OCI-LY7 (cell line): Measurements from ENCODE around the gene ARHGAP26. TPM values are rescaled to one million over a fixed set of nuclear protein-coding genes. Genes with fewer than 3 reads are reported as not detected.

Experiments used
- BruUV-seq: library from RNA; stranded (reverse); fragments of 400-500 nt; replicated peaks from 2 replicates; lab custom pipeline; 2021; lab: Mats Ljungman, UMichigan
- CTCF ChIA-PET: fragments of 300-600 bp; sonication (Branson Sonifier 250); formaldehyde crosslinking; loops from one replicate; lab custom pipeline; 2022; ENCODE audit warnings: antibody characterized with exemption; ENCODE audit not compliant: unreplicated experiment; lab: Charles Lee
- POLR2A ChIA-PET: fragments of 300-600 bp; sonication (Branson Sonifier 250); formaldehyde crosslinking; loops from one replicate; lab custom pipeline; 2022; ENCODE audit warnings: antibody characterized with exemption; lab: Charles Lee
- DNase-seq: peaks from one replicate; pipeline ENCODE4 v3.0.0-alpha.2; 2015; ENCODE audit warnings: low spot score
- H2AFZ ChIP-seq: fragments of 200-600 bp; sonication (generic), shearing (Covaris generic); 2 replicates; pipeline ENCODE4 v1.6.1; 2014; ENCODE audit warnings: mild to moderate bottlenecking, antibody characterized with exemption, low read length, moderate library complexity
- H3K27ac ChIP-seq: fragments of 200-600 bp; sonication (generic); 2 replicates; pipeline ENCODE4 v1.5.1; 2014; ENCODE audit warnings: mixed run types, low read depth, mild to moderate bottlenecking, moderate library complexity, low read length, inconsistent platforms; ENCODE audit not compliant: poor library complexity, severe bottlenecking
- H3K36me3 ChIP-seq: fragments of 200-600 bp; sonication (generic); 2 replicates; pipeline ENCODE4 v1.6.1; 2014; ENCODE audit warnings: mild to moderate bottlenecking, antibody characterized with exemption, low read length, moderate library complexity, mixed read lengths; ENCODE audit not compliant: insufficient read depth
- H3K4me1 ChIP-seq: fragments of 200-600 bp; sonication (generic); 2 replicates; pipeline ENCODE4 v1.5.1; 2014; ENCODE audit warnings: mild to moderate bottlenecking, low read length; ENCODE audit not compliant: insufficient read depth, poor library complexity, severe bottlenecking
- H3K4me2 ChIP-seq: fragments of 200-600 bp; sonication (generic); 2 replicates; pipeline ENCODE4 v1.6.1; 2014; ENCODE audit warnings: mild to moderate bottlenecking, low read length
- H3K4me3 ChIP-seq: fragments of 200-600 bp; sonication (generic); 2 replicates; pipeline ENCODE4 v1.5.1; 2014; ENCODE audit warnings: mild to moderate bottlenecking, low read depth, low read length; ENCODE audit not compliant: poor library complexity, severe bottlenecking
- H3K79me2 ChIP-seq: fragments of 200-600 bp; sonication (generic); 2 replicates; pipeline ENCODE4 v1.6.1; 2016; ENCODE audit warnings: low read depth, mild to moderate bottlenecking, low read length, moderate library complexity, mixed read lengths; ENCODE audit not compliant: insufficient read depth
- H3K9me2 ChIP-seq: fragments of 200-600 bp; sonication (generic); 2 replicates; pipeline ENCODE4 v1.6.1; 2016; ENCODE audit warnings: mild to moderate bottlenecking, low read length, mixed read lengths; ENCODE audit not compliant: insufficient read depth
- H3K9me3 ChIP-seq: fragments of 200-600 bp; sonication (generic); 2 replicates; pipeline ENCODE4 v1.6.1; 2014; ENCODE audit warnings: mild to moderate bottlenecking, mixed run types, low read length, mixed read lengths
- H4K20me1 ChIP-seq: fragments of 200-600 bp; sonication (generic); 2 replicates; pipeline ENCODE4 v1.6.1; 2014; ENCODE audit warnings: mild to moderate bottlenecking, antibody characterized with exemption, low read length, moderate library complexity, mixed read lengths; ENCODE audit not compliant: insufficient read depth
- EZH2phosphoT487 ChIP-seq: fragments of 200-600 bp; sonication (generic); IDR thresholded peaks from 2 replicates; pipeline ENCODE4 v1.6.1; 2018; ENCODE audit warnings: low read depth, borderline replicate concordance, mild to moderate bottlenecking, mixed run types, antibody characterized with exemption, low read length, moderate library complexity, mixed read lengths
- intact Hi-C: fragments of 100-400 bp; cut with micrococcal nuclease; formaldehyde crosslinking; loops from one replicate; pipeline ENCODE4 v1.10.0; 2022; ENCODE audit not compliant: unreplicated experiment
- total RNA-seq, 2 experiments: library from RNA; depleted of rRNA in 1 of 2; stranded (reverse); fragments of >200 nt in 1 of 2; shearing (Covaris generic) in 1 of 2; gene quantifications; 2 replicates each; pipeline ENCODE4 v1.2.3, GENCODE V29; 2014 to 2022
- TF ChIP-seq, protein P1 (sequence below): fragments of 200-600 bp; sonication (generic); conservative IDR thresholded peaks from 2 replicates; pipeline ENCODE4 v1.5.1; 2014; ENCODE audit warnings: mild to moderate bottlenecking, antibody characterized with exemption, low read length, moderate library complexity, mixed read lengths

The ARHGAP26 gene
- total RNA-seq, 2 experiments from 2014 or later: 7.0 to 19.1 TPM

DNA sequence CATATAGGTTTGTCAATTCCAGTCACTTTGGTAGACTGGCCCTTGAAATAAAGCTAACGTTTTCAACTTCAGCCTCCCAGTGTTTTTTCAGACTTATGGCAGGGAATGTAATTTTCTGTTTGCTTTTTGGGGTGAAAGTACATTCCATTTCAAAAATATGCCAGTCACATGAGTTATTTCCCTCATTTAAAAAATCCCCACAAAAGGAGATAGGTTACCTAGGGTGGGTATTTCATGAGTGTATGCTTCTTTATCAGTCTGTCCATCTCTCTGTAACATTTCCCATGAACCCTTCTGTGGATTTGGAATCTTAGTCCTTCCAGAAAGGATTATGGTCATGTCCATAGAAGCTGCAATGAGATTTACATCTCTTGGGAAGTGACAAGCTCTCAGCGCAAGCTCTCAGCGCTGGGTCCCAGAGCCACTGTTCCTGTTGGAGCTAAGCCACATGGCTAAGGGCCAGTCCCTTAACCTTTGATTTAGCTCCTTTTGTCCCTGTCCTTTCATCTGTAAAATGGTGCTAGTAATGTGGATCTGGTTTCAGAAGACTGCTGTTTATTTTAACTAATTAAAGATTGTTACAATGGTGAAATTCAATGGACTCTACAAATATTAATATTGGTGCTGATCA, 338.4 kb downstream of the ARHGAP26 start:
- no peaks in the 10 kb centered on the region for H3K4me1 ChIP-seq
- no TSS peak for BruUV-seq
- no peak overlapping the region for H2AFZ ChIP-seq
- H3K9me2 ChIP-seq: no peaks in the 10 kb centered on the region
- H3K27ac ChIP-seq: no peak overlapping the region
- CTCF ChIA-PET: interaction anchor here (0.8 kb wide), 1 partner anchor 19 kb away, joined by 3 read pairs; no protein-coding TSS in a partner anchor
- intact Hi-C loops: loop anchor here (10.0 kb wide), 1 partner anchor 716 kb away; no protein-coding TSS in a partner anchor
- H3K4me3 ChIP-seq: no peak overlapping the region
- no peaks in the 10 kb centered on the region for H3K36me3 ChIP-seq
- TF ChIP-seq, protein P1, sequence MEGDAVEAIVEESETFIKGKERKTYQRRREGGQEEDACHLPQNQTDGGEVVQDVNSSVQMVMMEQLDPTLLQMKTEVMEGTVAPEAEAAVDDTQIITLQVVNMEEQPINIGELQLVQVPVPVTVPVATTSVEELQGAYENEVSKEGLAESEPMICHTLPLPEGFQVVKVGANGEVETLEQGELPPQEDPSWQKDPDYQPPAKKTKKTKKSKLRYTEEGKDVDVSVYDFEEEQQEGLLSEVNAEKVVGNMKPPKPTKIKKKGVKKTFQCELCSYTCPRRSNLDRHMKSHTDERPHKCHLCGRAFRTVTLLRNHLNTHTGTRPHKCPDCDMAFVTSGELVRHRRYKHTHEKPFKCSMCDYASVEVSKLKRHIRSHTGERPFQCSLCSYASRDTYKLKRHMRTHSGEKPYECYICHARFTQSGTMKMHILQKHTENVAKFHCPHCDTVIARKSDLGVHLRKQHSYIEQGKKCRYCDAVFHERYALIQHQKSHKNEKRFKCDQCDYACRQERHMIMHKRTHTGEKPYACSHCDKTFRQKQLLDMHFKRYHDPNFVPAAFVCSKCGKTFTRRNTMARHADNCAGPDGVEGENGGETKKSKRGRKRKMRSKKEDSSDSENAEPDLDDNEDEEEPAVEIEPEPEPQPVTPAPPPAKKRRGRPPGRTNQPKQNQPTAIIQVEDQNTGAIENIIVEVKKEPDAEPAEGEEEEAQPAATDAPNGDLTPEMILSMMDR: no peak
- TF ChIP-seq EZH2phosphoT487: no peak
- H3K79me2 ChIP-seq: no peaks in the 10 kb centered on the region
- POLR2A ChIA-PET: interaction anchor here (0.5 to 1.7 kb wide), 7 partner anchors 8 to 1321 kb away, joined by 3 to 5 read pairs (median 3); no protein-coding TSS in a partner anchor
- DNase-seq: no peak
- H3K9me3 ChIP-seq: no peaks in the 10 kb centered on the region
- no peaks in the 10 kb centered on the region for H4K20me1 ChIP-seq
- H3K4me2 ChIP-seq: no peak overlapping the region

DNA sequence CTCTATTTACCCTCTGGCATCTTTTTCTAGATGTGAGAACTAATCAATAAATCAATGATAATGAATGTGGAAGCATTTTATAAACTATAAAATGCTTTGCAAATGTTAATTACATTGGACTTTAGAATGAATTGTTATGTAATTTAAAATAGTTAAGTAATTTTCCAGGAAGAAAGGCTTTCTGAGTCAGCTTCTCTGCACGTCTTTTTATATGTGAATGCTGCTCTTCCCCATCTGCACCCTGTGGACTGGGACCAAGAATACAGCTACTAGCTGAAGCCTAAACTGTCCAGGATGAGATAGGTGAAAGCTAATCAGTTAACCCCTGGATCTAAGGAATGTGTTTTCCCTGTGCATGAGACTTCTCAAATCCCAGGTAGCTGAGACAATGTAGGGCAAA, 340.4 kb downstream of the ARHGAP26 start:
- no peak for TF ChIP-seq EZH2phosphoT487
- TF ChIP-seq, protein P1: no peak
- no peaks in the 10 kb centered on the region for H4K20me1 ChIP-seq
- intact Hi-C loops: no loop called here
- POLR2A ChIA-PET: interaction anchor here (1.0 to 1.8 kb wide), 3 partner anchors 12 to 51 kb away, joined by 3 read pairs; no protein-coding TSS in a partner anchor
- no peak overlapping the region for H2AFZ ChIP-seq
- H3K9me3 ChIP-seq: no peaks in the 10 kb centered on the region
- no peak overlapping the region for H3K4me2 ChIP-seq
- BruUV-seq: no TSS peak
- CTCF ChIA-PET: no interaction called here
- no peaks in the 10 kb centered on the region for H3K79me2 ChIP-seq
- no peaks in the 10 kb centered on the region for H3K4me1 ChIP-seq
- no peak overlapping the region for H3K27ac ChIP-seq
- no peak overlapping the region for H3K4me3 ChIP-seq
- no peak for DNase-seq
- no peaks in the 10 kb centered on the region for H3K36me3 ChIP-seq
- no peaks in the 10 kb centered on the region for H3K9me2 ChIP-seq

DNA sequence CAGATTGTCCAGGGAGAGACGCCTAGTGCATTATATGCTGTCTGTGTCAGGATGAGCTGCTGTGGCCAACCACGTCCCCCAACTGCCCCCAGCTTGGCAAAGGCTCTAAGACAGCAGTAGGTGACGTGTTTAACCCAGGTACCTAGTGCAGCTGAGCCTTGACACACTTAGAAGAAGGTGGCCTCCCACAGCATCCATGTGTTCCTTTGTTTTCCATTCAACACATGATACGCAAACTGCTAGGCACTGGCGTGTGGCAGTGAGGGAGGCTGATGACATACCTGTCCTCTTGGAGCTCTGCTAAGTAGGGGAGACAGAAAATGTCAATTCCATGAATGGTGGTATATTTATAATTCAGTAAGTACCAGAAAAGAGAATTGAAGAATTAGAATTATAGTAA, 341.6 kb downstream of the ARHGAP26 start:
- H3K4me3 ChIP-seq: no peak overlapping the region
- ChIA-PET CTCF (no interaction called here), POLR2A (interaction anchor here (0.6 to 1.8 kb wide), 2 partner anchors 13 to 517 kb away, joined by 3 read pairs; no protein-coding TSS in a partner anchor)
- no peak for DNase-seq
- H3K27ac ChIP-seq: no peak overlapping the region
- no peaks in the 10 kb centered on the region for H3K4me1 ChIP-seq
- H2AFZ ChIP-seq: no peak overlapping the region
- no peaks in the 10 kb centered on the region for H4K20me1 ChIP-seq
- no peaks in the 10 kb centered on the region for H3K79me2 ChIP-seq
- TF ChIP-seq EZH2phosphoT487: no peak
- TF ChIP-seq, protein P1: no peak
- no peak overlapping the region for H3K4me2 ChIP-seq
- intact Hi-C loops: no loop called here
- H3K9me3 ChIP-seq: no peaks in the 10 kb centered on the region
- no peaks in the 10 kb centered on the region for H3K9me2 ChIP-seq
- H3K36me3 ChIP-seq: no peaks in the 10 kb centered on the region
- no TSS peak for BruUV-seq
